K562 (cell line): Measurements from ENCODE around the gene RELA. TPM values are rescaled to one million over a fixed set of nuclear protein-coding genes. Genes with fewer than 3 reads are reported as not detected.

Source experiments
- CBFA2T3 ChIP-seq: fragments of 450-650 bp; IDR thresholded peaks from 2 replicates; pipeline ENCODE4 v1.6.1; 2017
- DACH1 ChIP-seq: fragments of 450-650 bp; IDR thresholded peaks from 2 replicates; pipeline ENCODE4 v1.6.1; 2018; ENCODE audit not compliant: partially characterized antibody
- MTA1 ChIP-seq: fragments of 450-650 bp; IDR thresholded peaks from 2 replicates; pipeline ENCODE4 v1.6.1; 2017; ENCODE audit warnings: borderline replicate concordance
- NEUROD1 ChIP-seq: fragments of 150-350 bp; IDR thresholded peaks from 2 replicates; pipeline ENCODE4 v1.6.1; 2014; ENCODE audit warnings: borderline replicate concordance, low read length, low read depth; ENCODE audit not compliant: partially characterized antibody
- POLR2B ChIP-seq: fragments of 450-650 bp; IDR thresholded peaks from 2 replicates; pipeline ENCODE4 v1.6.1; 2018; ENCODE audit warnings: low read depth; ENCODE audit not compliant: partially characterized antibody
- PTRF ChIP-seq: fragments of 450-650 bp; IDR thresholded peaks from 2 replicates; pipeline ENCODE4 v1.6.1; 2016; ENCODE audit warnings: mild to moderate bottlenecking, missing genetic modification characterization, missing compliant biosample characterization
- RB1 ChIP-seq: fragments of 450-650 bp; IDR thresholded peaks from 2 replicates; pipeline ENCODE4 v1.6.1; 2017; ENCODE audit warnings: low read depth, mild to moderate bottlenecking
- RFX5 ChIP-seq: IDR thresholded peaks from 2 replicates; pipeline ENCODE4 v1.6.1; 2011; ENCODE audit warnings: low read depth, mild to moderate bottlenecking, improper control_type of control experiment, low read length
- RUNX1 ChIP-seq: sonication (generic); IDR thresholded peaks from 2 replicates; pipeline ENCODE4 v1.6.1; 2016; ENCODE audit warnings: antibody characterized with exemption, low read depth
- SIN3B ChIP-seq: fragments of 450-650 bp; IDR thresholded peaks from 2 replicates; pipeline ENCODE4 v1.6.1; 2017; ENCODE audit warnings: low read depth, mild to moderate bottlenecking, moderate library complexity
- SMARCC2 ChIP-seq: fragments of 450-650 bp; IDR thresholded peaks from 2 replicates; pipeline ENCODE4 v1.6.1; 2017; ENCODE audit warnings: antibody characterized with exemption, moderate library complexity, mild to moderate bottlenecking, low read depth
- SUPT5H ChIP-seq: fragments of 450-650 bp; IDR thresholded peaks from 2 replicates; pipeline ENCODE4 v1.6.1; 2016
- ZNF347 ChIP-seq: fragments of 450-650 bp; formaldehyde crosslinking; IDR thresholded peaks from 2 replicates; pipeline ENCODE4 v1.4.0; 2020; ENCODE audit warnings: low read depth, mild to moderate bottlenecking, moderate library complexity
- ZNF445 ChIP-seq: fragments of 250-450 bp; sonication (Bioruptor Pico); IDR thresholded peaks from 2 replicates; pipeline ENCODE4 v1.4.0; 2020; ENCODE audit warnings: low read depth, mild to moderate bottlenecking, moderate library complexity
- polyA plus RNA-seq, 8 experiments: library from polyadenylated mRNA; depleted of rRNA in 4 of 8; stranded (reverse) in 5 of 8; unstranded in 3 of 8; fragments of >200 nt; fragmentation: Nextera tagmentation in 2 of 8; fragmentation: Illumina TruSeq in 1 of 8; extraction: Ambion mirVana in 2 of 8; extraction: Trizol in 1 of 8; gene quantifications; 2 replicates each; pipeline versions ENCODE4 v1.2.1 to v1.2.3, GENCODE V29; 2011 to 2014; ENCODE audit warnings: inconsistent platforms in 1 of 8, missing spikeins in 1 of 8
- total RNA-seq, 7 experiments: library from RNA; depleted of rRNA in 6 of 7; stranded (reverse); fragments of >200 nt in 6 of 7; fragmentation: Illumina TruSeq in 2 of 7; extraction: Trizol in 2 of 7; gene quantifications; 2 replicates each; pipeline versions ENCODE4 v1.2.1 to v1.2.3, GENCODE V29; 2011 to 2021; ENCODE audit warnings: low replicate concordance in 1 of 7
- TF ChIP-seq, protein P1 (sequence below), 2 experiments: IDR thresholded peaks; 2 replicates each; pipeline ENCODE4 v1.6.1; 2011; ENCODE audit warnings: borderline replicate concordance in 1 of 2, control low read depth in 1 of 2, low read depth in 1 of 2, low read length in 1 of 2, mild to moderate bottlenecking in 1 of 2, mixed read lengths in 1 of 2, moderate library complexity in 1 of 2; ENCODE audit not compliant: insufficient read depth in 1 of 2, insufficient read length in 1 of 2, poor library complexity in 1 of 2, severe bottlenecking in 1 of 2; ENCODE audit errors: extremely low read depth in 1 of 2
- TF ChIP-seq, protein P2 (sequence below): fragments of 250-450 bp; sonication (Bioruptor Pico); IDR thresholded peaks from 2 replicates; pipeline ENCODE4 v1.8.0; 2022; ENCODE audit warnings: moderate library complexity, mild to moderate bottlenecking, inconsistent platforms
- TF ChIP-seq, protein P3 (sequence below), 2 experiments: fragments of 450-650 bp; IDR thresholded peaks; 2 replicates each; pipeline ENCODE4 v1.6.1; 2016; ENCODE audit warnings: mild to moderate bottlenecking in 2 of 2, borderline replicate concordance in 1 of 2, low read depth in 1 of 2, moderate library complexity in 1 of 2

Gene RELA
- total and polyA plus RNA-seq, 9 of the 15 experiments (the other 6 are each of a cell fraction or from before 2014, with no cell fraction given) = 6.0 to 67.4 (median 20.6) TPM

DNA sequence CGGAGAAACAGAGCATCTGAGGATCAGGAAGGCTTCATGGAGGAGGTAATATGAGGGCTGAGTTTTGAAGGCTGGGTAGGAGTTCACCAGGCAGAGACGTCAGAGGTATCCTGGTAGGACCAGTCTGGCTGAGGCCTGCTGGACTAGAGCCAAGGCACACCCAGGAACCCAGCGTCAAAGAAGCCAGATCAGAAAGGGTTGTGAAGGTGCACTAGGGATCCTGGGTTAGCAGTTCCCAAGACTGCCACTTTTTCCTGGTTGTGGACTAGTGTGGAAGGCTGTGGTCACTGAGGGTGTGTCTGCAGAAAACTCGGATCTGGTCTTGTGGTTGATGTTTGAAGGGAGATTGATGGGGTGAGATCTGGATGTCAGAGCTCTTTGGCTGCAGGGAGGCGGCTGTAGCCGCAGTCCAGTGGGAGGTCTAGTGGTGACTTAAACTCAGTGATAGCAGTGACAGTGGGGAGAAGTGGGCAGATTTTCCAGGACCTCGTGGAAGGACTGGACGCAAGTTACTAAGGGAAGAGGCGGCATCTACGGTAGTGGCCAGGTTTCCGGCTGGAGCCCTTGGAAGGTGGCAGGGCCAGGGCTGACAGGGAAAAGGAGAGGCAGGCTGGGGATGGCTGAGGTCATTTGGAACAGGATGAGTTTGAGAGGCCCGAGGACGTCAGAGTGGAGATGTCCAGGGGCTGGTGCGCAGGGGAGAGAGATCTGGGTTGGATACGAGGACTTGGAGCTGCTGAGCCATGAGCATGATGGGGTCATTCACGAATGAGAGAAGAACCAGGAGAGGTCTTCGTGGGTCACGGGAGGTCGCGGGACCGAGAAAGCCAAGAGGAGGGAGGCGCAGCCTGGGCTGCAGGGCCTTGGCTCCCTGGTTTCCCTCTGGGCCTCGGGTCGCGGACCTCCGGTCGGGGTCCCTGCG lies 10.9 kb downstream of the RELA start (continued):
- no peak for TF ChIP-seq SIN3B
- TF ChIP-seq RB1 = no peak
- TF ChIP-seq ZNF445 (CRISPR knock-in tag) = no peak
- TF ChIP-seq MTA1 = peak; percentile 40; the same call in 1 of the 2 replicates
- no peak for TF ChIP-seq PTRF
- TF ChIP-seq ZNF347 (CRISPR knock-in tag) = no peak
- TF ChIP-seq RFX5 = no peak
- no peak for TF ChIP-seq RUNX1
- no peak for TF ChIP-seq DACH1
- no peak for TF ChIP-seq NEUROD1
- peak; percentile 24; the same call in 1 of the 2 replicates for TF ChIP-seq CBFA2T3
- TF ChIP-seq SUPT5H = no peak; the same call in 1 of the 2 replicates
- no peak for TF ChIP-seq POLR2B
- TF ChIP-seq, protein P1, sequence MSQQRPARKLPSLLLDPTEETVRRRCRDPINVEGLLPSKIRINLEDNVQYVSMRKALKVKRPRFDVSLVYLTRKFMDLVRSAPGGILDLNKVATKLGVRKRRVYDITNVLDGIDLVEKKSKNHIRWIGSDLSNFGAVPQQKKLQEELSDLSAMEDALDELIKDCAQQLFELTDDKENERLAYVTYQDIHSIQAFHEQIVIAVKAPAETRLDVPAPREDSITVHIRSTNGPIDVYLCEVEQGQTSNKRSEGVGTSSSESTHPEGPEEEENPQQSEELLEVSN (IDR thresholded peaks at IDR 0.05; ENCODE audit: borderline replicate concordance in 1 of 2, extremely low read depth in 1 of 2, insufficient read depth in 1 of 2, insufficient read length in 1 of 2, low read depth in 1 of 2, low read length in 1 of 2, poor library complexity in 1 of 2, severe bottlenecking in 1 of 2) = no peak
- TF ChIP-seq, protein P2, sequence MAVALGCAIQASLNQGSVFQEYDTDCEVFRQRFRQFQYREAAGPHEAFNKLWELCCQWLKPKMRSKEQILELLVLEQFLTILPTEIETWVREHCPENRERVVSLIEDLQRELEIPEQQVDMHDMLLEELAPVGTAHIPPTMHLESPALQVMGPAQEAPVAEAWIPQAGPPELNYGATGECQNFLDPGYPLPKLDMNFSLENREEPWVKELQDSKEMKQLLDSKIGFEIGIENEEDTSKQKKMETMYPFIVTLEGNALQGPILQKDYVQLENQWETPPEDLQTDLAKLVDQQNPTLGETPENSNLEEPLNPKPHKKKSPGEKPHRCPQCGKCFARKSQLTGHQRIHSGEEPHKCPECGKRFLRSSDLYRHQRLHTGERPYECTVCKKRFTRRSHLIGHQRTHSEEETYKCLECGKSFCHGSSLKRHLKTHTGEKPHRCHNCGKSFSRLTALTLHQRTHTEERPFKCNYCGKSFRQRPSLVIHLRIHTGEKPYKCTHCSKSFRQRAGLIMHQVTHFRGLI (CRISPR knock-in tag) = no peak
- TF ChIP-seq, protein P3, sequence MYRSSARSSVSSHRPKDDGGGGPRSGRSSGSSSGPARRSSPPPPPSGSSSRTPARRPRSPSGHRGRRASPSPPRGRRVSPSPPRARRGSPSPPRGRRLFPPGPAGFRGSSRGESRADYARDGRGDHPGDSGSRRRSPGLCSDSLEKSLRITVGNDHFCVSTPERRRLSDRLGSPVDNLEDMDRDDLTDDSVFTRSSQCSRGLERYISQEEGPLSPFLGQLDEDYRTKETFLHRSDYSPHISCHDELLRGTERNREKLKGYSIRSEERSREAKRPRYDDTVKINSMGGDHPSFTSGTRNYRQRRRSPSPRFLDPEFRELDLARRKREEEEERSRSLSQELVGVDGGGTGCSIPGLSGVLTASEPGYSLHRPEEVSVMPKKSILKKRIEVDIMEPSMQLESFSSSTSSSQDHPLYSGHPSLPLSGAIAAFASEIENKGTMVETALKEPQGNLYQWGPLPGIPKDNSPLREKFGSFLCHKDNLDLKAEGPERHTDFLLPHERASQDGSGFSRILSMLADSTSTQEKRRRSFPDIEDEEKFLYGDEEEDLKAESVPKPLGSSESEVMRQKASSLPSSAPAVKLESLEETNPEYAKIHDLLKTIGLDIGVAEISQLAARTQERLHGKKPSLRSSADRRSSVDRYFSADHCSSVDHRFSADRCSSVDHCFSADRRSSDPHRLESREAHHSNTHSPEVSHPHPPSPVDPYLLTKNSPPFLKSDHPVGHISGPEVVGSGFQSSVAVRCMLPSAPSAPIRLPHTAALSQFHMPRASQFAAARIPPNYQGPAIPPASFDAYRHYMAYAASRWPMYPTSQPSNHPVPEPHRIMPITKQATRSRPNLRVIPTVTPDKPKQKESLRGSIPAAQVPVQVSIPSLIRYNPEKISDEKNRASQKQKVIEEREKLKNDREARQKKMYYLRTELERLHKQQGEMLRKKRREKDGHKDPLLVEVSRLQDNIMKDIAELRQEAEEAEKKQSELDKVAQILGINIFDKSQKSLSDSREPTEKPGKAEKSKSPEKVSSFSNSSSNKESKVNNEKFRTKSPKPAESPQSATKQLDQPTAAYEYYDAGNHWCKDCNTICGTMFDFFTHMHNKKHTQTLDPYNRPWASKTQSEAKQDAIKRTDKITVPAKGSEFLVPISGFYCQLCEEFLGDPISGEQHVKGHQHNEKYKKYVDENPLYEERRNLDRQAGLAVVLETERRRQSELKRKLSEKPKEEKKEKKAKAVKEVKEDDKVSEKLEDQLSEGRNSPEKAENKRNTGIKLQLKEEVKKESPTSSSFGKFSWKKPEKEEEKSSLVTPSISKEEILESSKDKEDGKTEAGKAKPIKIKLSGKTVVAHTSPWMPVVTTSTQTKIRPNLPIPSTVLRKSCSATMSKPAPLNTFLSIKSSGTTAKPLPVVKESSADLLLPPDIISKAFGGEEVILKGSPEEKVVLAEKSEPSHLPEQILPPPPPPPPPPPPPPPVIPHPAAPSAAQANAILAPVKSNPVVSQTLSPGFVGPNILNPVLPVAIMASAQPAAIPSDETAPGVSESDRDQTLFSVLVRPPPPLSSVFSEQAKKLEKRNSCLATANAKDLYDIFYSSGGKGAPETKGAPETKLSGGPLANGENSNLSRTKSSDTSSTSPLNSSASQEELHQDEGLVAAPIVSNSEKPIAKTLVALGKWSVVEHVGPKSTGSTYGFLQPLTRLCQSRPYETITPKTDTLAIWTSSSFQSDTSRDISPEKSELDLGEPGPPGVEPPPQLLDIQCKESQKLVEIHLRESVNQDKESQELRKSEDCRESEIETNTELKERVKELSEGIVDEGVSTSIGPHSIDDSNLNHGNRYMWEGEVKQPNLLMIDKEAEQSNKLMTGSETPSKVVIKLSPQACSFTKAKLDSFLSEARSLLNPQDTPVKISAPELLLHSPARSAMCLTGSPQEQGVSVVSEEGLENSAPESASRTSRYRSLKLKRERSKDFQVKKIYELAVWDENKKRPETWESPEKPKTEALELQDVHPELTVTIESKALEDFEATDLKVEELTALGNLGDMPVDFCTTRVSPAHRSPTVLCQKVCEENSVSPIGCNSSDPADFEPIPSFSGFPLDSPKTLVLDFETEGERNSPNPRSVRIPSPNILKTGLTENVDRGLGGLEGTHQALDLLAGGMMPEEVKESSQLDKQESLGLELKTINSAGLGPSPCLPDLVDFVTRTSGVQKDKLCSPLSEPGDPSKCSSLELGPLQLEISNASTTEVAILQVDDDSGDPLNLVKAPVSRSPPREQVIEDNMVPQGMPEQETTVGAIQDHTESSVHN (IDR thresholded peaks at IDR 0.05; ENCODE audit: borderline replicate concordance in 1 of 2, low read depth in 1 of 2) = no peak
- TF ChIP-seq SMARCC2 = no peak
